Testis (tissue), 2 donors: ENCODE data around the gene KRTAP9-8.

Source experiments
- POLR2A ChIP-seq: fragments of 450-650 bp; IDR thresholded peaks from one replicate; pipeline ENCODE4 v1.6.1; 2017; ENCODE audit warnings: antibody characterized with exemption, mild to moderate bottlenecking, moderate library complexity
- TF ChIP-seq, protein P1 (sequence below), 3 experiments: fragments of 450-650 bp in 2 of 3; fragments of 200-600 bp in 1 of 3; sonication (generic) in 1 of 3; IDR thresholded peaks; one replicate each; pipeline ENCODE4 v1.5.1; 2016 to 2019; ENCODE audit warnings: antibody characterized with exemption in 3 of 3, mild to moderate bottlenecking in 2 of 3, moderate library complexity in 1 of 3

DNA sequence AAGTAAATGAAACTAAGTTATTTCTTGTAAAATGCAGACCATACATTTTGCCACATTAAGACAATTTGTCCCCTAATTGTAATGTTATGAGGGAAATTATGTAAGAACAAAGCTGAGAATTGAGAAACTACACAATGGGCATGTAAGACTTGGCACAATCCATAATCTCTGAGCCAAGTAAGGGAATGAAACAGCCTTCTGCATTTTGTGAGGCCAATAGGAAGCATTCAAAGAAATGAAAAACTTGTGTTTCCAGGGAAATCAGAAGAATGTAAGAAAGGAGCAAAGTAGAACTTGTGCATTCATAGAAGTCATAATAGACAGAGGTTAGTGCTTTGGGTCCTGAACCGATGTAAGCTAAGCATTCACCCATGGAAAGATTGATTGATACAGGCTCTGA, 13.5 kb downstream of the KRTAP9-8 start:
- TF ChIP-seq, protein P1, sequence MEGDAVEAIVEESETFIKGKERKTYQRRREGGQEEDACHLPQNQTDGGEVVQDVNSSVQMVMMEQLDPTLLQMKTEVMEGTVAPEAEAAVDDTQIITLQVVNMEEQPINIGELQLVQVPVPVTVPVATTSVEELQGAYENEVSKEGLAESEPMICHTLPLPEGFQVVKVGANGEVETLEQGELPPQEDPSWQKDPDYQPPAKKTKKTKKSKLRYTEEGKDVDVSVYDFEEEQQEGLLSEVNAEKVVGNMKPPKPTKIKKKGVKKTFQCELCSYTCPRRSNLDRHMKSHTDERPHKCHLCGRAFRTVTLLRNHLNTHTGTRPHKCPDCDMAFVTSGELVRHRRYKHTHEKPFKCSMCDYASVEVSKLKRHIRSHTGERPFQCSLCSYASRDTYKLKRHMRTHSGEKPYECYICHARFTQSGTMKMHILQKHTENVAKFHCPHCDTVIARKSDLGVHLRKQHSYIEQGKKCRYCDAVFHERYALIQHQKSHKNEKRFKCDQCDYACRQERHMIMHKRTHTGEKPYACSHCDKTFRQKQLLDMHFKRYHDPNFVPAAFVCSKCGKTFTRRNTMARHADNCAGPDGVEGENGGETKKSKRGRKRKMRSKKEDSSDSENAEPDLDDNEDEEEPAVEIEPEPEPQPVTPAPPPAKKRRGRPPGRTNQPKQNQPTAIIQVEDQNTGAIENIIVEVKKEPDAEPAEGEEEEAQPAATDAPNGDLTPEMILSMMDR (IDR thresholded peaks at IDR 0.05) = no peak
- no peak for TF ChIP-seq POLR2A
